Non-pigmented ciliary epithelial cell (primary cell): ENCODE results near the gene ZFPL1.

Source experiments
- DNase-seq: peaks from one replicate; pipeline ENCODE4 v3.0.0-alpha.2; 2010; ENCODE audit warnings: low read depth

Gene ZFPL1

DNA sequence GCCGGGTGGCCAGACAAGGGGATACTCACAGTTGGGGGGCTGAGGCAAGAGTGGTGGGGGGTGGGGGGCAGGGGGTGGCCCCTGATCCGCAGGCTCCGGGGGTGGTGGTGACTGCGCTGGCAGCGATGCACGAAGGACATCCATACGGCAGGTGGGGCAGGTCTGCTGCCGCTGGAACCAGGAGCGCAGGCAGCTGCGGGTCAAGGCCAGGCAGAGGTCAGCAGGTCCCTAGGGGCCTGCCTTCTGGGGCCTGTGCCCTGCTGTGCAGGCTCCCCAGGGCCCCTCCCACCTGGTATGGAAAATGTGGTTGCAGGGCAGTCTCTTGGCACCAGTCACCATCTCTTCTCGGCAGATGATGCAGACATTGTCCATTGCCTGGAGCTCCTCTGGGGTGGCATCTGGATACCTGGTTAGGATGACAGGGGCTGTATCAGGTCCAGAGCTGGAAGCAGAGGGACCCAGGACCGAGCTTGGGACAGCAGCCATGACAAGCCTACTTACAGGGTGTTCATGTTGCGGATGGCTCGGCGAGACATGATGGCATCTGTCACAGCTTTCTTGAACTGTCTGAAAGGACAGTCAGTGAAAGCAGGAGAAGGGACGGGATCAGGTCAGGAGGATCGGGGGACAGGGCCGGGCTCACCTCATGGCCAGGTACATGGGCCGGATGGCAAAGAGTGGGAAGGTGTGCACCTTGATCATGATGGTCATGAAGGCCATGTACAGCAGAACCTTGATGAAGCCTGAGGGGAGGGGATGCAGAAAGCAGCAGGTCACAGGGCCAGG, 46.8 kb downstream of the ZFPL1 start:
- DNase-seq: no peak

DNA sequence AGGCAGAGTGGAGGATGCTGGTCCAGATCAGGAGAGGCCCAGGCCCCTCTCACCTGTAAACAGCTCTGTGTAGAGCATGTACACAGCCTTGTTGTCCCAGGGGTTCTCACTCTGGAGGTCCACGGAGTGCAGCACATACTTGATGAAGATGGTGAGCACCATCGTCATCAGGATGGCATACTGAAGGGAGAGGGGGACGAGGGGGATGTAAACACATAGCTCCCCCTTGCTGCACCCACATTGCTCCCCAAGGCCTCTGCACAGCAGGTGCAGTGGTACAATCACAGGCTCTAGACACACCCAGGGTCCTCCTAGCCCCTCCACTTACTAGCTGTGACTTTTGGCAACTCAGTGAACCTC, 47.4 kb downstream of the ZFPL1 start:
- no peak for DNase-seq

DNA sequence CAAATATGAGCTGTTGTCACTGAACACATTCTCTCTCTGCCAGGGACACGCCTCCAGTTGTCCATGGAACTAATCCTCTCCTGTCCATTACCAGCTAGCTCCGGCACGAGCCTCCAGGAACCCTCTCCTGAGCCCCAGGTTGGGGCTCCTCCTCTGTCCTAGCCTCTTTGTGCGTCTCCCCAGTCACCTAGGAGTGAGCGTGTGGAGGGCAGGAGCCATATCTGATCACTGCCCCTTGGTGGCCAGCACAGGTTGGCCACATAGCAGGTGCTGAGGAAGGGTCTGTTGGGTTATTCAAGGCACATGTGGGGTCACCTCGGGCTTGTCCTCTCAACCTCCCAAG, 47.8 kb downstream of the ZFPL1 start:
- DNase-seq: no peak

GRCh38 chr11:65132238-65132987, 48.4 kb downstream of the ZFPL1 start:
- DNase-seq: no peak

DNA sequence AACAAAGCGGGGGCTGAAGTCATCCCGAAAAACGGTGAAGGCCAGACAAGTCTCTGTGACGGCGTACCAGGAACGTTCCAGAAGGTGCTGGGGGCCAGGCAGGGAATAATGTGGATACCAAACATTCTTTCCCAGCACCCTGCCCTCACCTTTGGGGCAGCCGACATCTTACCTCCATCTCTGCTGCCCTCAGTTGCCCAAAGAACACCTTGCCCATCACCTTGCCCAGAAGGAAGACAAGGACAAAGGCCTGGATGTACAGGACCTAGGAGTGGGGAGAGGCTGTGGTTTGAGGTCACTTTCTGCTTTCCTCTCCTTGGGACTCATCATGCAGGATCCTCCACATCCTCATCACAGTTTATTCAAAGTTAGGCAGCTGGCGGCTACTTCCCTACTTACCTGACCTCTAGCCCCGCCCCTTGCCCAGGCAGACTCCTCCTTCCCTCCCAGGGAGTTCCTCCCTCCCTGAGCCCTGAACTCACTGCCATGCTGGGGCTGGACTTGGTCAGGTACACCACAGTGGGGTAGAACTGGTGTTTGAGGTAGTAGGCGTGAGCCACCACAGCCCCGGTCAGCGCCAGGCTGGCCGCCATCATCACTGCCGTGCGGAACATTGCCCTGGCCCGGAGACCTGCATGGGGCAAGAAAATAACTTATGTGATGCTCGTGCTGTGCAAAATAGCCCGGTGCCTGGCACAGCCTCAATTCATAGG, 49.1 kb downstream of the ZFPL1 start:
- DNase-seq: no peak

GRCh38 chr11:65133724-65134123, 49.7 kb downstream of the ZFPL1 start:
- DNase-seq: no peak

GRCh38 chr11:65134240-65134951, 50.4 kb downstream of the ZFPL1 start, which contains the start of gene SYVN1:
SYVN1 (minus strand) TSS chr11:65134519; CDS start chr11:65133601, 918 bp downstream.
- DNase-seq: no peak

DNA sequence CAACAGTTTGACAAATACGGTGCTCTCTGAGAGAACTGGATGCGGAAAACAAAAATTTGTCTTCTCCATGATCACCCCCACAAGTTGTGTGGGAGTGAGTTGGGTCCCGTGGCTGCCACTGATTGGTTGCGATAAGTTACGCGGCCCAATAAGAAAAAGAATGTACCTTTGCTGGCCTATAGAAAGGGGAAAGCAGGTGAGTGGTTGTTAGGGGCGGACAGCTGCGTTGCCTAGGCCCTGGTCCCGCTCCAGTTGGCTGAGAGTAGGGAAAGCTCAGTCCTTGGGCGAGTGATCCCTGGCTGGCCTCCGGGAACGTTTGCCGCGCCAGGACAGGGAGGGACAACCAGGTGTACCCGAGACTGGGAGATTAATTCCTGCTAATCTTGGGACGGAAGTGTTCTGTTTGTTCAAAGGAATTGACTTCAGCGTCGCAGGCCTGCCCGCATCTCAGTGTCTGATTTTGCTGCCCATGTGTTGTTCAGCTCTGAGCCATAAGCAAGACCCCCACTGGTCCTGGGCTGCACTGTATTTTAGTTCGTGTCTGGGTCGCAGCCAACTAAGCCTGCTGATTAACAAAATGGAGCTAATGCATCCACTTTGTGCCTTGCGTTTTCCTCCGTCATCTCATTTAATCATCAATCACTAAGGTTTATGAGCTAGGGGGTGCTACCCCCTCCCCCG, 51.1 kb downstream of the ZFPL1 start:
- peak; percentile 92 for DNase-seq

DNA sequence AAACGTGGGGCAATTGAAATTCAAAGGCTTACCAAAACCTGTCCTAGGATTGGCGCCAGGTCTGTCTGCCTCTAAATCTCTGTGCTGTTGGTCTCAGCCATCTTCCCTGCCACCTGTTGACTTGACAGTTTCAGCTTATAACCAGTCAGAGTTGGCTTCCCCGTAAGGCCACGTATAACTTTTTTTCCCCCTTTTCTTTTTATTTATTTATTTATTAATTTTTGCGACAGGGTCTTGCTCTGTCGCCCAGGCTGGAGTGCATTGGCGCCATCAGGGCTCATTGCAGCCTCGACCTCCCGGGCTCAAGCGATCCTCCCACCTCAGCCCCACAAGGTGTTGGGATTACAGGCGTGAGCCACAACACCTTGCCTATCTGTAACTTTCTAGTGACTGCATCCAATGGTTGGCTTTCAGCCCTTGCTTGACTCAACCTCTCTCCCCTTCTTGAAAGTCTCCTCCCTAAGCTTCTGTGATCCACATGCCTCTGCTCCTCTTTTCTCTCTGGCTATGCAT, 51.7 kb downstream of the ZFPL1 start:
- DNase-seq: no peak

DNA sequence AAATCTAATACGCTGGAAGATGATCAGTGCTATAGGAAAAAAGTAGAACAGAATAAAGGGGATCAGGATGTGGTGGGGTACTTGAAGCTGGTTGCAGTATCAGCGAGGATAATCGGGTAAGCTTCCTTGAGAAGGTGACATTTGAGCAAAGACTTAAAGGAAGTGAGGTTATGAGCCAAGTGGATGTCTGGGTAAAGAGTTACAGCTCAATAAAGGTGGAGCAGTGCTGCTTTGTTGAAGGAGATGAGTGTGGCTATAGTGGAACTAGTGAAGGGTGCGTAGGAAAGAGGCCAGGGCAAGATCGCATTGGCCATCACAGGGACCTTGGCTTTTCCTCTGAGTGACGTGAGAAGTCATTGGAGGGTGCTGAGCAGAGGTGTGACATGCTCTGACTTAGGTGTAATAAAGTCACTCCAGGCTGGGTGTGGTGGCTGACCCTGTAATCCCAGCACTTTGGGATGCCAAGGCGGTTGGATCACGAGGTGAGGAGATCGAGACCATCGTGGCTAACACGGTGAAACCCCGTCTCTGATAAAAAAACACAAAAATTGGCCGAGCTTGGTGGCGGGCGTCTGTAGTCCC, 52.6 kb downstream of the ZFPL1 start:
- no peak for DNase-seq
